ENCODE measurements around the gene PALMD.

The PALMD gene

DNA sequence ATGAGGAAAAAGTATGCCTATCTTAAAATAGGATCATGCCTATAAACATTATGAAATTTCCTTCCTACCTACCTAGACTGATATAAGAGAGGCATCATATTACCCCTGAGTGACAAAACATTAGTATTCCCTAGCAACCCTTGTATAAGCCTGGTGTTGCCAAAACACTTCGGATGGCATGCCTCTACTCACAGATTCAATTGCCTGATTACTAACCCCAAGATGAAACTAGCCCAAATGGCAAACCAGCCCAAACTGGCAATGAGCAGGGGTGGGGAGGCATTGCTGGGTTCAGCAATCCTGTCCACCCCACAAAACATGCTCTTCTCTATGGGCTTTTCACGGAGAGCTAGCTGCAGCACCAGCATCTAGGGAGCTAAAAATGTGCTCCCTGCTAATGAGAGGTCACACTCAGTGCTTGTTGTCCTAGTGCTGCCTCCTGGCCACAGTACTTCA is 13.9 kb downstream of the PALMD start:
- TF ChIP-seq, protein P1, sequence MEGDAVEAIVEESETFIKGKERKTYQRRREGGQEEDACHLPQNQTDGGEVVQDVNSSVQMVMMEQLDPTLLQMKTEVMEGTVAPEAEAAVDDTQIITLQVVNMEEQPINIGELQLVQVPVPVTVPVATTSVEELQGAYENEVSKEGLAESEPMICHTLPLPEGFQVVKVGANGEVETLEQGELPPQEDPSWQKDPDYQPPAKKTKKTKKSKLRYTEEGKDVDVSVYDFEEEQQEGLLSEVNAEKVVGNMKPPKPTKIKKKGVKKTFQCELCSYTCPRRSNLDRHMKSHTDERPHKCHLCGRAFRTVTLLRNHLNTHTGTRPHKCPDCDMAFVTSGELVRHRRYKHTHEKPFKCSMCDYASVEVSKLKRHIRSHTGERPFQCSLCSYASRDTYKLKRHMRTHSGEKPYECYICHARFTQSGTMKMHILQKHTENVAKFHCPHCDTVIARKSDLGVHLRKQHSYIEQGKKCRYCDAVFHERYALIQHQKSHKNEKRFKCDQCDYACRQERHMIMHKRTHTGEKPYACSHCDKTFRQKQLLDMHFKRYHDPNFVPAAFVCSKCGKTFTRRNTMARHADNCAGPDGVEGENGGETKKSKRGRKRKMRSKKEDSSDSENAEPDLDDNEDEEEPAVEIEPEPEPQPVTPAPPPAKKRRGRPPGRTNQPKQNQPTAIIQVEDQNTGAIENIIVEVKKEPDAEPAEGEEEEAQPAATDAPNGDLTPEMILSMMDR (IDR thresholded peaks at IDR 0.05): no peak
- Histone ChIP-seq H3K36me3 (no peaks in the 10 kb centered on the region), H3K27ac (no peak overlapping the region)

DNA sequence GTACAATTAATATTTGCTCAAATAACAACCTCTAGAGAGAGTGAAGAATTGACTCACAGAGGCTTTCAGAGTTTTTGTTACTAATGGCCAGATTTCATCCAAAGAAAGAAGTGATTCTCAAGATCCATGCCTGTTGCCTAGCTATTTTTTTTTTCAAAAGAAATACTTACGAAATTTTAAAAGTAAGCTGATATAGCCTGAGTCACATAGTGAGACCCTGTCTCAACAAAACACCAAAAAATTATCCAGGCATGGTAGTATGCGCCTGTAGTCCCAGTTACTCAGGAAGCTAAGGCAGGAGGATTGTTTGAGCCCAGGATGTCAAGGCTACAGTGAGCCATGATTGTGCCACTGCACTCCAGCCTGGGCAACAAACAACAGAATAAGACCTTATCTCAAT is 14.6 kb downstream of the PALMD start:
- TF ChIP-seq, protein P1 (IDR thresholded peaks at IDR 0.05): no peak
- no peaks in the 10 kb centered on the region for H3K4me1 ChIP-seq (ENCODE audit: control insufficient read depth in 1 of 2, insufficient read depth in 1 of 2, low read depth in 1 of 2, low read length in 1 of 2)
- H3K4me3 ChIP-seq (ENCODE audit: low read depth in 1 of 2, low read length in 1 of 2): no peak overlapping the region
- no peaks in the 10 kb centered on the region for H3K9me3 ChIP-seq
- no peaks in the 10 kb centered on the region for H3K27me3 ChIP-seq
- H3K27ac ChIP-seq: no peak overlapping the region
- H3K36me3 ChIP-seq: no peaks in the 10 kb centered on the region

More for the DNA sequence above, 13.9 kb downstream of the PALMD start:
- H3K4me3 ChIP-seq (ENCODE audit: low read depth in 1 of 2, low read length in 1 of 2): no peak overlapping the region
- H3K27me3 ChIP-seq: no peaks in the 10 kb centered on the region
- H3K4me1 ChIP-seq (ENCODE audit: control insufficient read depth in 1 of 2, insufficient read depth in 1 of 2, low read depth in 1 of 2, low read length in 1 of 2): no peaks in the 10 kb centered on the region
- H3K9me3 ChIP-seq: no peaks in the 10 kb centered on the region

DNA sequence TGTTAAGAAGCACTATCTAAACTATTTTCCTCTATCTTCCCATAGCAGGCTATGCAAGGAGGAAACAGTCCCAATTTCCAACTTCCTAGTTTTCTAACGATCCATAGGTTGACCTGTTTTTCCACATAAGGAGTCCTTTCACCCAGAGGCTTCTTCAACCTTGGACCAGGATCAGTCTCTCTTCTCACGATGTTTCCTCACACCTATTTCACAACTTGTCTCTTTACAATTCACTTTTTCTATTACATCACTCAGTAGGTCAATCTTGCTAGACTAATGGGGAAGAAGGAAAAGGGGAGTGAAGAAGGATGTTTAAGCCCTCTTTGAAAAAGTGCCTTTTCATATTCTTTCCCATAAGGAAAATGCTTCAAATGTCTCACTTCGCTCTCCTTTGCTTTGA is 15.9 kb downstream of the PALMD start:
- H3K9me3 ChIP-seq: no peaks in the 10 kb centered on the region
- H3K4me3 ChIP-seq (ENCODE audit: low read depth in 1 of 2, low read length in 1 of 2): no peak overlapping the region
- no peak overlapping the region for H3K27ac ChIP-seq
- H3K36me3 ChIP-seq: no peaks in the 10 kb centered on the region
- H3K4me1 ChIP-seq (ENCODE audit: control insufficient read depth in 1 of 2, insufficient read depth in 1 of 2, low read depth in 1 of 2, low read length in 1 of 2): no peaks in the 10 kb centered on the region
- TF ChIP-seq, protein P1 (IDR thresholded peaks at IDR 0.05): no peak
- no peaks in the 10 kb centered on the region for H3K27me3 ChIP-seq

DNA sequence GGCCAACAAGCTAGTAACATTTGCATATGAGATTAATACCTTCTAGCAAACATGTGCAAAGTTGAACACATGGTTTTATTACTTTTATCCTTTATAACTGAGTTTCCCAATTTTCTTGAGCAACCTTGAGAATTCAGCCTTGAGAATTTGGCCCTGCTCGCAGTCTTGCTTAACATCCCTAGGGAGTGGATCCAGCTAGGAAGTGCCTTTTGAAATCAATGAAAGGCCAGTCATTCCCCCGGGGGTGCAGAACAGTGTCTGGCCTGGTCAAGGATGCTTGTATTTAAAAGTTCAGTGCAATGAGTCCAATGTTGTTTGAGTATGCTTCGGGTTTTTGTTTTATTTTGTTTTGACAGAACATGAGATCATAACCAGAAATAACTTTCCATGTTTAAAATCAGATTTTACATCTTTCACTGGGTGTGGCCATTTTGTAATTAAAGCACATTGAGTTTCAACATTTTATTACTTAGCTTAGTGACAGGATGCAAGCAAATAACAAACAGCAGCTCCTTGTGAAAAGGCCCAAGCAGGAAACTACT is 16.7 kb downstream of the PALMD start:
- H3K9me3 ChIP-seq: no peaks in the 10 kb centered on the region
- H3K27me3 ChIP-seq: no peaks in the 10 kb centered on the region
- no peak overlapping the region for H3K27ac ChIP-seq
- H3K36me3 ChIP-seq: no peaks in the 10 kb centered on the region
- H3K4me1 ChIP-seq (ENCODE audit: control insufficient read depth in 1 of 2, insufficient read depth in 1 of 2, low read depth in 1 of 2, low read length in 1 of 2): no peaks in the 10 kb centered on the region
- TF ChIP-seq, protein P1 (IDR thresholded peaks at IDR 0.05): no peak
- no peak overlapping the region for H3K4me3 ChIP-seq (ENCODE audit: low read depth in 1 of 2, low read length in 1 of 2)

DNA sequence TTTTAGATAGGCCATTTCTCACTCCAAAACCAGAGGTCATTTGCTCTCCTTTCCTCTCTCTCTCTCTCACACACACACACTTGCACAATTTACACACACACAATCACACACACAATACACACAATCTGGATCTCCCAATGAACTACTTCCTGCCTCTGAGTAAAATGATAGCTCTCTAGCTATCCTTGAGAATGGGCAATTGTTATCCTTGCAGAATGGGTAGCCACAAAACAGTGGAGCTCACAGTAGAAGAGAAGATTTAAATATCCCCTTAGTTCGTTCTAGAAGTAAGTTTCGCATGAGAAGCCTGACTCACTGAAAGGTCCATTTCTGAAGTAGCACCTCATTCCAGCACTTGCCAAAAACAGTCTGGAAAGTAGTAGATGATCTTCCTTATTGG is 17.6 kb downstream of the PALMD start:
- Histone ChIP-seq H3K9me3 (no peaks in the 10 kb centered on the region), H3K27ac (no peak overlapping the region), H3K27me3 (no peaks in the 10 kb centered on the region), H3K4me3 (ENCODE audit: low read depth in 1 of 2, low read length in 1 of 2) (no peak overlapping the region), H3K4me1 (ENCODE audit: control insufficient read depth in 1 of 2, insufficient read depth in 1 of 2, low read depth in 1 of 2, low read length in 1 of 2) (no peaks in the 10 kb centered on the region), H3K36me3 (no peaks in the 10 kb centered on the region)
- TF ChIP-seq, protein P1 (IDR thresholded peaks at IDR 0.05): no peak

DNA sequence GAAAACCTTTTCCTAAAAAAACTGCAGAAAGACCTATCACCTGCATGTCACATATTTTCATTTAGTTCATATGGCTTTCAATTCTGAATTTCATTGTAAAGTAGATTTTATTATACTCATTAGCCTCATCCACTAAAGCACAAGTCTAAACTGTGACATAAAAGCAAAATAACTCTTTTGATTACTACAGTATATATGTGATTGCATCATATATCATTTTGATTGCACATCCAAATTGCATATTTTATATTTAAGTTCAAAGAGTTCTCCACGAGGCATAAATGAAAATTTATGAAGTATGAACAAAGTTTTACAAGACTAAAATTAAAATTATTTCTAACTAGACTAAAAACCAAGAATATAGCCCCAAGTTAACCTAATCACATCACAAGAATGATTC is 19.3 kb downstream of the PALMD start:
- no peaks in the 10 kb centered on the region for H3K9me3 ChIP-seq
- TF ChIP-seq, protein P1 (IDR thresholded peaks at IDR 0.05): no peak
- no peak overlapping the region for H3K4me3 ChIP-seq (ENCODE audit: low read depth in 1 of 2, low read length in 1 of 2)
- no peaks in the 10 kb centered on the region for H3K27me3 ChIP-seq
- H3K27ac ChIP-seq: no peak overlapping the region
- no peaks in the 10 kb centered on the region for H3K36me3 ChIP-seq
- no peaks in the 10 kb centered on the region for H3K4me1 ChIP-seq (ENCODE audit: control insufficient read depth in 1 of 2, insufficient read depth in 1 of 2, low read depth in 1 of 2, low read length in 1 of 2)

Data from neutrophil (primary cell).